SH-SY5Y (cell line): ENCODE results near the gene CCNY.

Experiments used
- GATA2 ChIP-seq: IDR thresholded peaks from 2 replicates; pipeline ENCODE4 v1.6.1; 2011; ENCODE audit warnings: mild to moderate bottlenecking, low read depth, low read length
- GATA3 ChIP-seq: IDR thresholded peaks from 2 replicates; pipeline ENCODE4 v1.6.1; 2011; ENCODE audit warnings: low read depth, mild to moderate bottlenecking, low read length, moderate library complexity

DNA sequence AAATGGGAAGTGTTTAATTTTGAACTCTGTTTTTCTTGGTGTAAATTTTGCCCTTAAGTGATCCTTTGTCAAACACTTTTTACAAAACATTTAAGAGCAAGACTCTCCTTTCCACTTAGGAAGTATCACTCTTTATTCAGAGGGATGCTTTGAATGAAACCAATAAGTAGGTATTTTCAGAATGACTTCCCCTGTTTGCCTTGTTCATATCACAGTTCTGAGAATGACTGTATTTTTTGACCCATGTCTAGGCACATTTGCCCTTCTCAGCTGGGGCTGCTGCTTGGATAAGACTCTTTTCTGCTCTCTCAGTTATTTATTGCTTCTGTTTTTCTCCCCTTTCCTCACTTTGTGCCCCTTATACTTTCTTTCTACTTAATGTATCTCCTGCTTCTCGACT, 98.2 kb downstream of the CCNY start:
- TF ChIP-seq GATA2 (no peak), GATA3 (no peak)
